Measurements from ENCODE around the gene VAV2. TPM values are rescaled to one million over a fixed set of nuclear protein-coding genes. Genes with fewer than 3 reads are reported as not detected.

The VAV2 gene
- total RNA-seq, 3 donors from 2014 or later: 29.4 to 34.8 (median 34.5) TPM

DNA sequence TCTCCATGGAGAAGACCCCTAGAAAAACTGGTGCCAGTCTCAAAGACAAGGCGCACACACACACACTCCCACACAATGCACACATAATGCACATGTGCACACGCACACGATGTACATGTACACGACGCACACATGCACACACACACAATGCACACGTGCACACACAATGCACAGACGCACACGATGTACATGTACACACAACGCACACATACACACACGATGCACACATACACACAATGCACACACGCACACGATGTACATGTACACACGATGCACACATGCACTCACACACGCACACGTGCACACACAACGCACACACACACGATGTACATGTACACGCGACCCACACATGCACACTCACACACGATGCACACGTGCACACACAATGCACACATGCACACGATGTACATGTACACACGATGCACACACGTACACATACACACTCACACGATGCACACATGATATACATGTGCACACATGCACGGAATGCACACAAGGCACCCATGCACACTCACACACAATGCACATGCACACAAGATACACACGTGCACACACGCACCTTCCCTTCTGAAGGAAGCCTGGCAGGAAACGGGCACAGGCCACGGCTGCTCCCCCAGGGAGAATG is 76.5 kb downstream of the VAV2 start:
- TF ChIP-seq CTCF (IDR thresholded peaks at IDR 0.05): no peak
- Histone ChIP-seq H3K9me3 (no peaks in the 10 kb centered on the region), H3K4me1 (ENCODE audit: low read depth) (no peaks in the 10 kb centered on the region), H3K36me3 (ENCODE audit: low read depth) (no peaks in the 10 kb centered on the region), H3K4me3 (no peak overlapping the region)
- no peak for ATAC-seq
- DNase-seq: no peak
- intact Hi-C loops (cut with DNase I, micrococcal nuclease): no loop called here

DNA sequence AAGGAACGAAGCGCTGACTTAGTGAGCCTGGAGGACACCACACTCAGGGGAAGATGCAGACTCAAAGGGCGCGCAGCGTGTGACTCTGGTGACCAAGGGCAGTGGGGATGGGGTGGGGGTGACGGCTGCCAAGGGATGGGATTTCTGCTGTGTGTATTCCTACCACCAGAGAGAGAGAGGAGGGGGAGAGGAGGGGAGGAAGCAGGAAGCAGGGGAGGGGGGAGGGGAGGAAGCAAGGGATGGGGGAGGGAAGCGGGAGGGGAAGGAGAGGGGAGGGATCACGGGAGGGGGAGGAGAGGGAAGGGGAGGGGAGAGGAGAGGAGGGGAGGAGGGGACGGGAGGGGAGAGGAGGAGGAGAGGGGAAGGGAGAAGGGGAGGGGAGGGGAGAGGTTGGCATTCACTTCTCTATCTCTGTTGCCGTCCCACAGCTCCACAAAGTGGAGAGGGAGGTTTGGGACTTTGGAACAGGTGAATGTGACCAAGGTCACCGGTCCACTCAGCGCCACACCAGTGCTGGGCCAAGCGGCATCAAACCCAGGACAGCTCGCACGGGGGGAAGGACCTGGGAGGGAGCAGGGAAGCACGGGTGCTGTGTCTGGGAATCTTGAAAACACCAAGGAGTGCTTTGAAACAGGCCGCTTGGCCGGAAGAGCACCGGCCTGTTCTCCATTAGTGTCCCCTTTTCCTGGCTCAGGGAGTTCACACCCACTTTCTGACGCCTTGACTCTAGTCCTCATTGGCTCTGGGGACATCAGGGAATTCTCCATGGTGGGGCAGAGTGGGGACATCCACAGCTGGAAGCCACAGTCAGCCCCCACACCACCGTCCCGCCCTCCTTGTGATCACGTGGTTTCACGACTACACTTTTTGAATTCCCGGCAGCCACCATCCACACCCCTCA is 77.4 kb downstream of the VAV2 start:
- ATAC-seq: peak; percentile 20
- no peak for TF ChIP-seq CTCF (IDR thresholded peaks at IDR 0.05)
- DNase-seq: no peak
- Histone ChIP-seq H3K4me1 (ENCODE audit: low read depth) (no peaks in the 10 kb centered on the region), H3K9me3 (no peaks in the 10 kb centered on the region), H3K36me3 (ENCODE audit: low read depth) (no peaks in the 10 kb centered on the region), H3K4me3 (no peak overlapping the region)
- intact Hi-C loops (cut with DNase I, micrococcal nuclease): no loop called here

DNA sequence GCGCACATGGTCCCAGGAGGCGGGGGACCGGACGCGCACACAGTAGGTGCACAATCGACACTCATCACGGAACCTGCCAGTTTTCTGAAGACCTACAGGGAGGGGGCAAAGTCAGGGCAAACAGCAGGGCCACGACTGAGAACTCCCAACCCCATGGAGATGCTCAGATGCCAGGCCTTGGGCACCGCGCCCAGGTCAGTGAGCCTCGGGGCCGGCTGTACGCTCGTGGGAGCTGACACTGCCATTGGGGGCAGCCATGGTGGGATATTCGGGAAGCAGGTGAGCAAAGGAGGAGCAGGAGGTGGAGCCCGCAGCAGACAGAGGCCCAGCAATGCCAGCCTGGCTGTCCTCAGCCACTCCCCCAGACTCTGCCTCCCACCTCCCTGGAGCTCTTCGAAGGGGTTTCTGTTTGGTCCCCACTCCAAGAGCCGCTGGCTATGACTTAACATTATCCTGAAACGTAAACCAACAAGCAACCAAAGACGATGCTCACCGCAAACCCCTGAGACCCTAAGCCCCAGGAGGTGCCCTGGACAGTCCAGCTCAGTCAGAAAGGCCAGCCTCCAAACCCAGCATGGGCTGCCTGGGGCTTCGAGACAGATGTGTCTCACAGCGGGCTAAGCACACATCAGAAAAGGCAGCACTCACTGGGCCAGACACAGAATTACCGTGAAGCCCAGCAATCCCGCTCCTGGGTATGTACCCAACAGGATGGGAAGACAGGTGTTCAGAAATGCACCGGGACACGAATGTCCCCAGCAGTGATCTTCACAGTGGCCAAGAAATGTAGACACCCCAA is 78.4 kb downstream of the VAV2 start:
- no peak for ATAC-seq
- Histone ChIP-seq H3K4me3 (no peak overlapping the region), H3K36me3 (ENCODE audit: low read depth) (no peaks in the 10 kb centered on the region), H3K4me1 (ENCODE audit: low read depth) (no peaks in the 10 kb centered on the region), H3K9me3 (no peaks in the 10 kb centered on the region)
- intact Hi-C loops (cut with DNase I, micrococcal nuclease): no loop called here
- no peak for DNase-seq
- no peak for TF ChIP-seq CTCF (IDR thresholded peaks at IDR 0.05)

DNA sequence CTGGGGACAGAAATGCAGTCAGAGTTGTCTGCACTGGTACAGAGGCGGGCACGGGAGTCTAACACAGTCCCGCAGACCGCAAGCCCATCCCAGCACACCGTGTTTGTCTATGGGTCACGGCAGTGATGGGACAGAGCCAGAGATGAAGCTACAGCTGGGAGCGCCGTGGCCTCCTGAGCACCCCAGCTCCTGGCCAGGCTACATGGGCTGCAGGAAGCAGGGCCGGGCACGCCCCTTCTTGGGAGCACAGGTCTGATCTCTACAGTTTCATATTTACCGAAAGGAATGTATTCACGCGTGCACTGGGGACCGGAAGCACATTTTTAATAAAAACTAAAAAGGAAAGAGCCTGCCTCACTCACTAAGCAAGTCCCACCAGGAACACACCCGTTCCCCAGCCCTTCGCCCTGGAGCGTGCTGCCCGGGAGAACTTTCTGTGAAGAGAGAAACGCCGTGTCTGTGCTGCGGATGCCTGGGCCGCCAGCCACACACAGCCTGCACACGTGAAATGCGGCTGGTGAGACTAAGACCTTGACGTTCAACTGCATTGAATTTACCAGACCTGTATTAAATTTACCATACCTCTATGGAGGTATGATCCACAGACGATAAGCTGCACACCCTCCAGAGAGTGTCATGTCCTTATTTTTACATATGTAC is 81.1 kb downstream of the VAV2 start:
- Histone ChIP-seq H3K9me3 (no peaks in the 10 kb centered on the region), H3K36me3 (ENCODE audit: low read depth) (no peaks in the 10 kb centered on the region), H3K4me1 (ENCODE audit: low read depth) (no peaks in the 10 kb centered on the region), H3K4me3 (no peak overlapping the region)
- no peak for DNase-seq
- ATAC-seq: peak; percentile 36
- no peak for TF ChIP-seq CTCF (IDR thresholded peaks at IDR 0.05)
- intact Hi-C loops (cut with DNase I, micrococcal nuclease): no loop called here
